Calu3 (cell line): ENCODE results near the gene LRIG3. TPM values are rescaled to one million over a fixed set of nuclear protein-coding genes. Genes with fewer than 3 reads are reported as not detected.
"Not testable (repeated sequence)": the region's sequence is repeated elsewhere in the genome, so short reads cannot be mapped to it uniquely, and the experiment has no call there.

Experiments used
- BruUV-seq: library from RNA; stranded (reverse); fragments of 400-500 nt; replicated peaks from 2 replicates; lab custom pipeline; 2021; lab: Mats Ljungman, UMichigan
- CTCF ChIA-PET: fragments of 300-600 bp; sonication (Branson Sonifier 250); formaldehyde crosslinking; loops from one replicate; lab custom pipeline; 2022; ENCODE audit warnings: antibody characterized with exemption; lab: Charles Lee
- DNase-seq: peaks from one replicate; pipeline ENCODE4 v3.0.0; 2022
- H3K27ac Mint-ChIP-seq: one replicate; pipeline ENCODE4 v1.8.0; 2022; ENCODE audit warnings: mixed read lengths; ENCODE audit not compliant: unreplicated experiment
- H3K27me3 Mint-ChIP-seq: one replicate; pipeline ENCODE4 v1.8.0; 2022; ENCODE audit warnings: mixed read lengths; ENCODE audit not compliant: unreplicated experiment
- H3K36me3 Mint-ChIP-seq: one replicate; pipeline ENCODE4 v1.8.0; 2022; ENCODE audit warnings: mild to moderate bottlenecking, moderate library complexity, mixed read lengths; ENCODE audit not compliant: insufficient read depth, unreplicated experiment
- H3K4me1 Mint-ChIP-seq: one replicate; pipeline ENCODE4 v1.8.0; 2022; ENCODE audit warnings: mild to moderate bottlenecking, low read depth, mixed read lengths; ENCODE audit not compliant: unreplicated experiment
- H3K4me3 Mint-ChIP-seq: one replicate; pipeline ENCODE4 v1.8.0; 2022; ENCODE audit warnings: mild to moderate bottlenecking, low read depth, moderate library complexity, mixed read lengths; ENCODE audit not compliant: unreplicated experiment
- H3K9me3 Mint-ChIP-seq: one replicate; pipeline ENCODE4 v1.8.0; 2022; ENCODE audit warnings: low read depth, mixed read lengths; ENCODE audit not compliant: unreplicated experiment
- intact Hi-C: fragments of 100-400 bp; cut with micrococcal nuclease; formaldehyde crosslinking; loops from one replicate; pipeline ENCODE4 v1.10.0; 2022; ENCODE audit not compliant: unreplicated experiment
- total RNA-seq: library from RNA; stranded (reverse); gene quantifications from 2 replicates; pipeline ENCODE4 v1.2.3, GENCODE V29; 2022
- TF ChIP-seq, protein P1 (sequence below): fragments of 200-600 bp; IDR thresholded peaks from one replicate; pipeline ENCODE4 v1.8.0; 2022; ENCODE audit warnings: antibody characterized with exemption; ENCODE audit not compliant: unreplicated experiment

The LRIG3 gene
- total RNA-seq, 1 experiment from 2014 or later: 357 TPM

- BruUV-seq: no TSS peak
- CTCF ChIA-PET: interaction anchor here (0.9 to 3.2 kb wide), 17 partner anchors 8 to 410 kb away, joined by 3 to 18 read pairs (median 4); no protein-coding TSS in a partner anchor
- peaks cover 67% of the 10 kb centered on the region for H3K4me1 Mint-ChIP-seq
- DNase-seq: peak; percentile 59
- H3K27me3 Mint-ChIP-seq: no peaks in the 10 kb centered on the region
- TF ChIP-seq, protein P1, sequence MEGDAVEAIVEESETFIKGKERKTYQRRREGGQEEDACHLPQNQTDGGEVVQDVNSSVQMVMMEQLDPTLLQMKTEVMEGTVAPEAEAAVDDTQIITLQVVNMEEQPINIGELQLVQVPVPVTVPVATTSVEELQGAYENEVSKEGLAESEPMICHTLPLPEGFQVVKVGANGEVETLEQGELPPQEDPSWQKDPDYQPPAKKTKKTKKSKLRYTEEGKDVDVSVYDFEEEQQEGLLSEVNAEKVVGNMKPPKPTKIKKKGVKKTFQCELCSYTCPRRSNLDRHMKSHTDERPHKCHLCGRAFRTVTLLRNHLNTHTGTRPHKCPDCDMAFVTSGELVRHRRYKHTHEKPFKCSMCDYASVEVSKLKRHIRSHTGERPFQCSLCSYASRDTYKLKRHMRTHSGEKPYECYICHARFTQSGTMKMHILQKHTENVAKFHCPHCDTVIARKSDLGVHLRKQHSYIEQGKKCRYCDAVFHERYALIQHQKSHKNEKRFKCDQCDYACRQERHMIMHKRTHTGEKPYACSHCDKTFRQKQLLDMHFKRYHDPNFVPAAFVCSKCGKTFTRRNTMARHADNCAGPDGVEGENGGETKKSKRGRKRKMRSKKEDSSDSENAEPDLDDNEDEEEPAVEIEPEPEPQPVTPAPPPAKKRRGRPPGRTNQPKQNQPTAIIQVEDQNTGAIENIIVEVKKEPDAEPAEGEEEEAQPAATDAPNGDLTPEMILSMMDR: no peak
- H3K4me3 Mint-ChIP-seq: peak overlapping the region; percentile 48
- peaks cover 28% of the 10 kb centered on the region for H3K36me3 Mint-ChIP-seq
- peak overlapping the region; percentile 84 for H3K27ac Mint-ChIP-seq
- peaks cover 12% of the 10 kb centered on the region for H3K9me3 Mint-ChIP-seq
- intact Hi-C loops: loop anchor here (2.0 to 5.0 kb wide), 3 partner anchors 33 to 613 kb away; no protein-coding TSS in a partner anchor
Measured at GRCh38 chr12:58950739-58951100, 30.4 kb upstream of the LRIG3 start.

- intact Hi-C loops: loop anchor here (2.0 to 5.0 kb wide), 3 partner anchors 33 to 613 kb away; no protein-coding TSS in a partner anchor
- peak overlapping the region; percentile 84 for H3K27ac Mint-ChIP-seq
- peaks cover 12% of the 10 kb centered on the region for H3K9me3 Mint-ChIP-seq
- CTCF ChIA-PET: interaction anchor here (0.6 to 3.2 kb wide), 18 partner anchors 8 to 135 kb away, joined by 3 to 18 read pairs (median 4); no protein-coding TSS in a partner anchor
- H3K36me3 Mint-ChIP-seq: peaks cover 28% of the 10 kb centered on the region
- TSS peak; percentile 74 for BruUV-seq
- H3K27me3 Mint-ChIP-seq: not testable (repeated sequence)
- DNase-seq: peak; percentile 89
- peaks cover 64% of the 10 kb centered on the region for H3K4me1 Mint-ChIP-seq
- H3K4me3 Mint-ChIP-seq: peak overlapping the region; percentile 48
Measured at GRCh38 chr12:58949954-58950738, 29.8 kb upstream of the LRIG3 start.

DNA sequence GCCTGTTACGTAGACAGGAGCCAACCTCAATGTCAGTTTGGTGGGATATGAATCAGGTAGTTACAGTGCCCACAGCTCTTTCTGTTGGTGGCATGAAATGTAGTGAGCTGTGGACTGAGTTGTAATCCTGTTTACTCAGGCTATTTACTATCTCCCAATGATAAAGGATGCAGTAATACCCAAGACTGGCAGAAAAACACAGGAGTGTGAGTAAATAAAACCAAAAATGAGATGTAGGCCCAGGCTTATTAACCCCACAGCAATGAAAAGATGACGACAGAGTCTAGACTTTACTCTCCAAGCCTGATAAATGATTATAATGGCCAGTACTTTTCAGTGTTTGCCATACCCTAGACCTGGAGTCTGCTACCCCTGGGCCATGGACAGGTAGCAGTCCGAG is 22.8 kb upstream of the LRIG3 start:
- Mint-ChIP-seq H3K4me1 (peaks cover 69% of the 10 kb centered on the region), H3K9me3 (peaks cover 6% of the 10 kb centered on the region), H3K4me3 (no peak overlapping the region), H3K36me3 (peaks cover 42% of the 10 kb centered on the region), H3K27me3 (no peaks in the 10 kb centered on the region), H3K27ac (peak overlapping the region; percentile 93)
- DNase-seq: no peak
- CTCF ChIA-PET: interaction anchor here (1.2 kb wide), 1 partner anchor 9 kb away, joined by 6 read pairs; no protein-coding TSS in a partner anchor
- TF ChIP-seq, protein P1: no peak
- intact Hi-C loops: no loop called here
- no TSS peak for BruUV-seq

DNA sequence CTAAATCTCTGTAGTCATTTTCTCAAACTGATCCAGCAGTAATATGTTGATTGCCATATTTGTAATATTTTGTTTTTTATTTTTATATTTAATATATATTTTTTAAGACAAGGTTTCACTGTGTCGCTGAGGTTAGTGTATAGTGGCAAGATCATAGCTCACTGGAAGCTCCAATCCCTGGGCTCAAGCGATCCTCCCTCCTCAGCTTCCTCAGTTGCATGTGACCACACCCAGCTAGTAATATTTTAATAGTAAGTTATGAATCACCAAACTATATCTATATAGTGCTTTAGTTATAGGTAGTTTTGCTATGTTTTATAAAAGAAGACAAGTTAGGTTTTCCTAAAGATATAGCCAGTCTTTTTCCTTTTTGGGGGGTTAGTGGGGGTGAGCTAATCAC is 22.0 kb upstream of the LRIG3 start:
- peaks cover 68% of the 10 kb centered on the region for H3K4me1 Mint-ChIP-seq
- no peak overlapping the region for H3K4me3 Mint-ChIP-seq
- H3K27me3 Mint-ChIP-seq: no peaks in the 10 kb centered on the region
- H3K36me3 Mint-ChIP-seq: peaks cover 41% of the 10 kb centered on the region
- peak overlapping the region; percentile 93 for H3K27ac Mint-ChIP-seq
- peak; percentile 55 for DNase-seq
- CTCF ChIA-PET: interaction anchor here (0.5 to 1.7 kb wide), 5 partner anchors 8 to 133 kb away, joined by 3 to 6 read pairs (median 6); no protein-coding TSS in a partner anchor
- H3K9me3 Mint-ChIP-seq: peaks cover 4% of the 10 kb centered on the region
- intact Hi-C loops: loop anchor here (1.0 kb wide), 1 partner anchor 95 kb away; no protein-coding TSS in a partner anchor
- BruUV-seq: no TSS peak
- TF ChIP-seq, protein P1: no peak
